GM06990 (cell line): ENCODE results near the gene CRAMP1.
A peak's percentile ranks its signal among the peaks of the same experiment; 100 is the strongest.
"Not testable (repeated sequence)": the region's sequence is repeated elsewhere in the genome, so short reads cannot be mapped to it uniquely, and the experiment has no call there.

Source experiments
- DNase-seq: peaks from one replicate; pipeline ENCODE4 v3.0.0-alpha.2; 2011; ENCODE audit not compliant: insufficient read length; ENCODE audit errors: extremely low read depth
- H3K27me3 ChIP-seq: replicated peaks from 2 replicates; pipeline ENCODE4 v1.6.0; 2011; ENCODE audit warnings: low read length; ENCODE audit not compliant: control insufficient read depth, insufficient read depth
- H3K36me3 ChIP-seq: 2 replicates; pipeline ENCODE4 v1.5.1; 2011; ENCODE audit warnings: low read length; ENCODE audit not compliant: control insufficient read depth, insufficient read depth
- H3K4me3 ChIP-seq: replicated peaks from 2 replicates; pipeline ENCODE4 v1.5.1; 2011; ENCODE audit warnings: low read depth, mild to moderate bottlenecking, control low read depth, low read length
- CTCF ChIP-seq: IDR thresholded peaks from 2 replicates; pipeline ENCODE4 v1.5.1; 2011; ENCODE audit warnings: low read length, control low read depth, mild to moderate bottlenecking, inconsistent platforms; ENCODE audit not compliant: insufficient read depth, poor library complexity, severe bottlenecking

Gene CRAMP1

GRCh38 chr16:1715220-1715619 lies 103.1 kb downstream of the CRAMP1 start:
- no peaks in the 10 kb centered on the region for H3K36me3 ChIP-seq
- no peak overlapping the region for H3K4me3 ChIP-seq
- no peak for TF ChIP-seq CTCF
- DNase-seq: no peak
- no peaks in the 10 kb centered on the region for H3K27me3 ChIP-seq

GRCh38 chr16:1718236-1718635 lies 106.1 kb downstream of the CRAMP1 start:
- not testable (repeated sequence) for DNase-seq, H3K36me3 ChIP-seq, H3K4me3 ChIP-seq, H3K27me3 ChIP-seq

GRCh38 chr16:1719559-1720229 lies 107.5 kb downstream of the CRAMP1 start:
- H3K27me3 ChIP-seq, DNase-seq, H3K4me3 ChIP-seq, H3K36me3 ChIP-seq: not testable (repeated sequence)

GRCh38 chr16:1721372-1721771 lies 109.2 kb downstream of the CRAMP1 start:
- no peak for DNase-seq
- Histone ChIP-seq H3K36me3 (peaks cover 7% of the 10 kb centered on the region; the same call in 1 of the 2 replicates), H3K4me3 (no peak overlapping the region), H3K27me3 (no peaks in the 10 kb centered on the region)
- TF ChIP-seq CTCF: no peak

- Histone ChIP-seq H3K4me3 (no peak overlapping the region), H3K27me3 (no peaks in the 10 kb centered on the region), H3K36me3 (peaks cover 20% of the 10 kb centered on the region)
- TF ChIP-seq CTCF: peak; percentile 82
- DNase-seq: no peak
These were observed 111.4 kb downstream of the CRAMP1 start for GRCh38 chr16:1723450-1724147.

GRCh38 chr16:1724491-1724890 lies 112.3 kb downstream of the CRAMP1 start:
- Histone ChIP-seq H3K36me3 (peaks cover 24% of the 10 kb centered on the region), H3K27me3 (no peaks in the 10 kb centered on the region), H3K4me3 (no peak overlapping the region)
- DNase-seq: no peak
- TF ChIP-seq CTCF: no peak
